ENCODE data around the gene GDF2.

GRCh38 chr10:47364366-47364765, 42.1 kb downstream of the GDF2 start:
- TF ChIP-seq CTCF (IDR thresholded peaks at IDR 0.05) (no peak), POLR2A (IDR thresholded peaks at IDR 0.05) (no peak)
